Upper lobe of left lung (tissue), 4 donors: ENCODE data around the gene CAMTA2.

Experiments
- EP300 ChIP-seq, 4 donors: sonication (generic); formaldehyde crosslinking; IDR thresholded peaks; one replicate each; pipeline ENCODE4 v1.5.1; 2017; ENCODE audit warnings: antibody characterized with exemption in 4 of 4, control low read depth in 2 of 4
- POLR2A ChIP-seq, 4 donors: fragments of 450-650 bp; IDR thresholded peaks; one replicate each; pipeline ENCODE4 v1.5.1; 2016 to 2017; ENCODE audit warnings: antibody characterized with exemption in 4 of 4, mild to moderate bottlenecking in 2 of 4
- POLR2AphosphoS5 ChIP-seq, 2 donors: sonication (generic); formaldehyde crosslinking; IDR thresholded peaks; one replicate each; pipeline ENCODE4 v1.5.1; 2017; ENCODE audit warnings: antibody characterized with exemption in 2 of 2
- TF ChIP-seq, protein P1 (sequence below), 6 experiments: fragments of 450-650 bp in 4 of 6; fragments of 200-600 bp in 2 of 6; sonication (generic) in 2 of 6; IDR thresholded peaks; one replicate each; pipeline ENCODE4 v1.5.1; 2016 to 2019; ENCODE audit warnings: antibody characterized with exemption in 6 of 6

DNA sequence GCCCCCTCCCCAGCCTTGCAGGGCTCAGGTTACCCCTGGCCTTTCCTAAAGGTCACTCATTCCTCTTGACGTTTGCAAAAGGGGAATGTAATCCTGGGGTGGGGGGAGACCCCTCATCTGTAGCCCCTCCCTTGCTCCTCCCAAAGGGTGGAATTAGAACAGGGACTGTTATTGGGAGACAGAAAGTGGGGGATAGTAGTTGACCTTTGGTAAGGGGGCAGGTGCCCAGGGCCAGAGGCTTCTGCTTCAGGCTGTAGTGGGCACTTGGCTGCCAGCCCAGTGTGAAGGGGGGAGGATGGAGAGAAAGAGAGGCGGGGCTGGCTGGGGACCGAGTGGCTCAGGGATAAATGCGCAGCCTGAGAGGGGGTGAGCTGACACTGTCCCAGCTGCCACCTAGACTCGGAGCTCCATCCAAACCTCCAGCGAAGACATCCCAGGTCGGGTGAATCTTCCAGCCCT, 36.7 kb downstream of the CAMTA2 start, which contains the start of gene ENO3:
- TF ChIP-seq, protein P1, sequence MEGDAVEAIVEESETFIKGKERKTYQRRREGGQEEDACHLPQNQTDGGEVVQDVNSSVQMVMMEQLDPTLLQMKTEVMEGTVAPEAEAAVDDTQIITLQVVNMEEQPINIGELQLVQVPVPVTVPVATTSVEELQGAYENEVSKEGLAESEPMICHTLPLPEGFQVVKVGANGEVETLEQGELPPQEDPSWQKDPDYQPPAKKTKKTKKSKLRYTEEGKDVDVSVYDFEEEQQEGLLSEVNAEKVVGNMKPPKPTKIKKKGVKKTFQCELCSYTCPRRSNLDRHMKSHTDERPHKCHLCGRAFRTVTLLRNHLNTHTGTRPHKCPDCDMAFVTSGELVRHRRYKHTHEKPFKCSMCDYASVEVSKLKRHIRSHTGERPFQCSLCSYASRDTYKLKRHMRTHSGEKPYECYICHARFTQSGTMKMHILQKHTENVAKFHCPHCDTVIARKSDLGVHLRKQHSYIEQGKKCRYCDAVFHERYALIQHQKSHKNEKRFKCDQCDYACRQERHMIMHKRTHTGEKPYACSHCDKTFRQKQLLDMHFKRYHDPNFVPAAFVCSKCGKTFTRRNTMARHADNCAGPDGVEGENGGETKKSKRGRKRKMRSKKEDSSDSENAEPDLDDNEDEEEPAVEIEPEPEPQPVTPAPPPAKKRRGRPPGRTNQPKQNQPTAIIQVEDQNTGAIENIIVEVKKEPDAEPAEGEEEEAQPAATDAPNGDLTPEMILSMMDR (IDR thresholded peaks at IDR 0.05), result no peak
- TF ChIP-seq POLR2A (IDR thresholded peaks at IDR 0.05) (no peak), EP300 (IDR thresholded peaks at IDR 0.05) (no peak), POLR2AphosphoS5 (IDR thresholded peaks at IDR 0.05) (no peak)
